BLaER1 treated with 17β-estradiol and CSF1 and Interleukin-3, amounts not matched to agents 10 nM and 100 nM (cell line): Measurements from ENCODE around the gene TNK2.

ENCODE experiments used
- H3K27ac ChIP-seq, 11 experiments: shearing (Covaris generic); formaldehyde crosslinking; 2 replicates each; pipeline ENCODE4 v1.8.1; 2022
- H3K27me3 ChIP-seq, 11 experiments: shearing (Covaris generic); formaldehyde crosslinking; 2 replicates each; pipeline ENCODE4 v1.8.1; 2022
- H3K36me3 ChIP-seq, 11 experiments: shearing (Covaris generic); formaldehyde crosslinking; 2 replicates each; pipeline ENCODE4 v1.8.1; 2022
- H3K4me1 ChIP-seq, 10 experiments: shearing (Covaris generic); formaldehyde crosslinking; 2 replicates each; pipeline ENCODE4 v1.8.1; 2022
- H3K4me2 ChIP-seq, 11 experiments: shearing (Covaris generic); formaldehyde crosslinking; 2 replicates each; pipeline ENCODE4 v1.8.1; 2022
- H3K4me3 ChIP-seq, 10 experiments: shearing (Covaris generic); formaldehyde crosslinking; 2 replicates each; pipeline ENCODE4 v1.8.1; 2022
- H3K9ac ChIP-seq, 11 experiments: shearing (Covaris generic); formaldehyde crosslinking; 2 replicates each; pipeline ENCODE4 v1.8.1; 2022
- H3K9me3 ChIP-seq, 11 experiments: shearing (Covaris generic); formaldehyde crosslinking; replicated peaks in 1 of 11; 2 replicates each; pipeline ENCODE4 v1.8.1; 2022
- H4K20me1 ChIP-seq, 11 experiments: shearing (Covaris generic); formaldehyde crosslinking; 2 replicates each; pipeline ENCODE4 v1.8.1; 2022
- Cebpa-rat ChIP-seq, 11 experiments: shearing (Covaris generic); IDR thresholded peaks; 2 replicates each; pipeline ENCODE4 v1.8.1; 2022

Gene TNK2

GRCh38 chr3:195909644-195910498, 1.5 kb upstream of the TNK2 start:
- no peak for TF ChIP-seq Cebpa-rat (IDR thresholded peaks at IDR 0.05)
- Histone ChIP-seq H3K4me3 (peak overlapping the region; percentile 69 to 86 (median 75)), H3K4me1 (peaks cover 55 to 72% (median 68%) of the 10 kb centered on the region in 10 experiments), H3K9ac (peak overlapping the region; percentile 62 to 87 (median 80); a peak in 21 of 22 replicates), H3K9me3 (no peaks in the 10 kb centered on the region), H3K36me3 (no peaks in the 10 kb centered on the region), H3K27me3 (no peaks in the 10 kb centered on the region), H4K20me1 (peaks cover 0 to 19% (median 10%) of the 10 kb centered on the region in 11 experiments; a peak in 11 of 22 replicates), H3K4me2 (peak overlapping the region; percentile 68 to 91 (median 83)), H3K27ac (peak overlapping the region in 10 of 11 experiments; percentile 2 to 88 (median 66); a peak in 20 of 22 replicates)

- Histone ChIP-seq H3K27ac (peak overlapping the region in 9 of 11 experiments; percentile 81 to 91 (median 88); a peak in 19 of 22 replicates), H3K4me3 (peak overlapping the region; percentile 69 to 86 (median 75)), H4K20me1 (peaks cover 0 to 19% (median 10%) of the 10 kb centered on the region in 11 experiments; a peak in 11 of 22 replicates), H3K4me1 (peaks cover 60 to 75% (median 72%) of the 10 kb centered on the region in 10 experiments), H3K9ac (peak overlapping the region; percentile 69 to 87 (median 80)), H3K27me3 (no peaks in the 10 kb centered on the region), H3K4me2 (peak overlapping the region; percentile 95 to 100 (median 99)), H3K9me3 (no peaks in the 10 kb centered on the region), H3K36me3 (no peaks in the 10 kb centered on the region)
- no peak for TF ChIP-seq Cebpa-rat (IDR thresholded peaks at IDR 0.05)
Measured at GRCh38 chr3:195908694-195909581, 587 bp upstream of the TNK2 start.

GRCh38 chr3:195907684-195907933, 742 bp downstream of the TNK2 start:
- H3K4me3 ChIP-seq = peak overlapping the region; percentile 69 to 86 (median 75)
- H4K20me1 ChIP-seq = peaks cover 0 to 19% (median 10%) of the 10 kb centered on the region in 11 experiments; a peak in 11 of 22 replicates
- peak overlapping the region; percentile 95 to 100 (median 99) for H3K4me2 ChIP-seq
- H3K9me3 ChIP-seq = no peaks in the 10 kb centered on the region
- no peaks in the 10 kb centered on the region for H3K27me3 ChIP-seq
- no peaks in the 10 kb centered on the region for H3K36me3 ChIP-seq
- no peak for TF ChIP-seq Cebpa-rat (IDR thresholded peaks at IDR 0.05)
- peak overlapping the region in 10 of 11 experiments; percentile 57 to 91 (median 88); a peak in 21 of 22 replicates for H3K27ac ChIP-seq
- peaks cover 73 to 89% (median 85%) of the 10 kb centered on the region in 10 experiments for H3K4me1 ChIP-seq
- peak overlapping the region; percentile 69 to 87 (median 80) for H3K9ac ChIP-seq

- peak in 4 of 11 experiments; percentile 46 to 88 (median 58); a peak in 8 of 22 replicates for TF ChIP-seq Cebpa-rat (IDR thresholded peaks at IDR 0.05)
- H4K20me1 ChIP-seq = peaks cover 0 to 19% (median 10%) of the 10 kb centered on the region in 11 experiments; a peak in 11 of 22 replicates
- no peaks in the 10 kb centered on the region for H3K9me3 ChIP-seq
- H3K27me3 ChIP-seq = no peaks in the 10 kb centered on the region
- peak overlapping the region; percentile 69 to 86 (median 75) for H3K4me3 ChIP-seq
- H3K36me3 ChIP-seq = no peaks in the 10 kb centered on the region
- peak overlapping the region; percentile 69 to 87 (median 80) for H3K9ac ChIP-seq
- H3K27ac ChIP-seq = peak overlapping the region; percentile 42 to 91 (median 87); a peak in 21 of 22 replicates
- peak overlapping the region; percentile 95 to 100 (median 99) for H3K4me2 ChIP-seq
- peaks cover 77 to 91% (median 88%) of the 10 kb centered on the region in 10 experiments for H3K4me1 ChIP-seq
Measured at GRCh38 chr3:195906865-195907683, 1.3 kb downstream of the TNK2 start.

- H3K4me1 ChIP-seq = peaks cover 77 to 91% (median 88%) of the 10 kb centered on the region in 10 experiments
- H3K9me3 ChIP-seq = no peaks in the 10 kb centered on the region
- peak overlapping the region; percentile 69 to 87 (median 80) for H3K9ac ChIP-seq
- no peak for TF ChIP-seq Cebpa-rat (IDR thresholded peaks at IDR 0.05)
- H3K36me3 ChIP-seq = no peaks in the 10 kb centered on the region
- no peaks in the 10 kb centered on the region for H3K27me3 ChIP-seq
- H3K4me3 ChIP-seq = peak overlapping the region; percentile 69 to 86 (median 75); a peak in 19 of 20 replicates
- peak overlapping the region; percentile 95 to 100 (median 99) for H3K4me2 ChIP-seq
- H3K27ac ChIP-seq = peak overlapping the region; percentile 42 to 91 (median 87); a peak in 21 of 22 replicates
- H4K20me1 ChIP-seq = peaks cover 0 to 19% (median 10%) of the 10 kb centered on the region in 11 experiments; a peak in 11 of 22 replicates
Measured at GRCh38 chr3:195905970-195906864, 2.1 kb downstream of the TNK2 start.

- H3K9ac ChIP-seq = peak overlapping the region in 4 of 11 experiments; percentile 61 to 70 (median 64); a peak in 4 of 22 replicates
- H3K27ac ChIP-seq = peak overlapping the region in 10 of 11 experiments; percentile 81 to 91 (median 88); a peak in 21 of 22 replicates
- peak overlapping the region; percentile 87 to 100 (median 99) for H3K4me2 ChIP-seq
- peaks cover 0 to 19% (median 10%) of the 10 kb centered on the region in 11 experiments; a peak in 11 of 22 replicates for H4K20me1 ChIP-seq
- peaks cover 85 to 94% (median 91%) of the 10 kb centered on the region in 10 experiments for H3K4me1 ChIP-seq
- H3K9me3 ChIP-seq = no peaks in the 10 kb centered on the region
- no peak for TF ChIP-seq Cebpa-rat (IDR thresholded peaks at IDR 0.05)
- H3K4me3 ChIP-seq = peak overlapping the region in 2 of 10 experiments; percentile 32 to 39; a peak in 1 of 20 replicates
- no peaks in the 10 kb centered on the region for H3K27me3 ChIP-seq
- H3K36me3 ChIP-seq = no peaks in the 10 kb centered on the region
Measured at GRCh38 chr3:195904368-195904767, 4.0 kb downstream of the TNK2 start.

- Histone ChIP-seq H3K27ac (peak overlapping the region; percentile 19 to 91 (median 88); a peak in 21 of 22 replicates), H3K9me3 (no peaks in the 10 kb centered on the region), H3K4me2 (peak overlapping the region; percentile 87 to 100 (median 99)), H3K4me1 (peaks cover 89 to 97% (median 95%) of the 10 kb centered on the region in 10 experiments), H3K4me3 (peak overlapping the region in 3 of 10 experiments; percentile 20 to 39 (median 32); a peak in 2 of 20 replicates), H3K36me3 (no peaks in the 10 kb centered on the region), H4K20me1 (peaks cover 0 to 18% (median 10%) of the 10 kb centered on the region in 11 experiments; a peak in 11 of 22 replicates), H3K9ac (peak overlapping the region in 6 of 11 experiments; percentile 47 to 70 (median 62); a peak in 11 of 22 replicates), H3K27me3 (no peaks in the 10 kb centered on the region)
- no peak for TF ChIP-seq Cebpa-rat (IDR thresholded peaks at IDR 0.05)
Measured at GRCh38 chr3:195903950-195904290, 4.4 kb downstream of the TNK2 start.
